ENCODE results near the gene PAPPA. TPM values are rescaled to one million over a fixed set of nuclear protein-coding genes. Genes with fewer than 3 reads are reported as not detected.
A peak's percentile ranks its signal among the peaks of the same experiment; 100 is the strongest.

The PAPPA gene
- total and polyA plus RNA-seq, 8 donors: 0.45 to 11.7 (median 1.9) TPM

GRCh38 chr9:116304761-116305160 lies 151.2 kb downstream of the PAPPA start:
- 56 to 75% (median 65%) methylated on average over 5 of the region's 5 CpGs for WGBS, 5 donors
- peak in 1 of 2 donors; percentile 14 for DNase-seq

DNA sequence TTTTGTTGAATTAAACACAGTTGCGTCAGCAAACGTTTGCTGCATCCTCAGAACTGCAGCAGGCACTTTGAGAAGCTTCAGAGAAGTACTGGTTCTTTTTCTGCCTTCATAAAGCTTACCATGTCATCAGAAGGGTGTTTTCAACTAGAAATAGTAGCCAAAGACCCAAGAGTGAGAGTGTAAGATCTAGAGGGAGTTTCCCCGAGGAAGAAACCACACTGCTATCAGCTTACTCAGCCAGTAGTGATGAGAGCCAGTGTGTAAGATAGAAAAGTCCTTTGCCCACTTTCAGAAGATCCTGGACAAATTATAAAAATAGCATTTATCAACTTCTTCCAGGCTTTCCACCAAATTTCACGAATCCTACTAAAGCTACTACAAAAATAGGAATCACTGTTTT lies 154.5 kb downstream of the PAPPA start:
- intact Hi-C loops (cut with DNase I; ENCODE audit: low total_unique reads): no loop called here
- Histone ChIP-seq H3K9me3 (no peaks in the 10 kb centered on the region), H3K27ac (no peak overlapping the region), H3K27me3 (no peaks in the 10 kb centered on the region), H3K4me1 (no peaks in the 10 kb centered on the region), H3K36me3 (no peaks in the 10 kb centered on the region), H3K4me3 (no peak overlapping the region)
- TF ChIP-seq POLR2A (IDR thresholded peaks at IDR 0.05): no peak
- TF ChIP-seq POLR2AphosphoS5 (IDR thresholded peaks at IDR 0.05): no peak
- TF ChIP-seq CTCF (IDR thresholded peaks at IDR 0.05): no peak
- TF ChIP-seq EP300 (IDR thresholded peaks at IDR 0.05): no peak
- 61 to 67% (median 66%) methylated on average over 4 of the region's 4 CpGs for WGBS, 5 donors
- no peak for DNase-seq

More at GRCh38 chr9:116304761-116305160, 151.2 kb downstream of the PAPPA start:
- H3K4me3 ChIP-seq: no peak overlapping the region
- peaks cover 0 to 4% (median 0%) of the 10 kb centered on the region in 4 donors for H3K36me3 ChIP-seq
- H3K27ac ChIP-seq: no peak overlapping the region
- no peaks in the 10 kb centered on the region for H3K9me3 ChIP-seq
- no peaks in the 10 kb centered on the region for H3K4me1 ChIP-seq
- intact Hi-C loops (cut with DNase I; ENCODE audit: low total_unique reads): no loop called here
- no peaks in the 10 kb centered on the region for H3K27me3 ChIP-seq
- no peak for TF ChIP-seq CTCF (IDR thresholded peaks at IDR 0.05)
- no peak for TF ChIP-seq POLR2AphosphoS5 (IDR thresholded peaks at IDR 0.05)

GRCh38 chr9:116309900-116310611 lies 156.5 kb downstream of the PAPPA start:
- Histone ChIP-seq H3K4me3 (no peak overlapping the region), H3K4me1 (no peaks in the 10 kb centered on the region), H3K36me3 (no peaks in the 10 kb centered on the region), H3K27ac (no peak overlapping the region), H3K9me3 (no peaks in the 10 kb centered on the region), H3K27me3 (no peaks in the 10 kb centered on the region)
- WGBS, 5 donors: 77 to 88% (median 79%) methylated on average over 3 of the region's 3 CpGs
- TF ChIP-seq EP300 (IDR thresholded peaks at IDR 0.05): no peak
- no peak for TF ChIP-seq POLR2A (IDR thresholded peaks at IDR 0.05)
- no peak for TF ChIP-seq CTCF (IDR thresholded peaks at IDR 0.05)
- no peak for DNase-seq
- intact Hi-C loops (cut with DNase I; ENCODE audit: low total_unique reads): no loop called here

DNA sequence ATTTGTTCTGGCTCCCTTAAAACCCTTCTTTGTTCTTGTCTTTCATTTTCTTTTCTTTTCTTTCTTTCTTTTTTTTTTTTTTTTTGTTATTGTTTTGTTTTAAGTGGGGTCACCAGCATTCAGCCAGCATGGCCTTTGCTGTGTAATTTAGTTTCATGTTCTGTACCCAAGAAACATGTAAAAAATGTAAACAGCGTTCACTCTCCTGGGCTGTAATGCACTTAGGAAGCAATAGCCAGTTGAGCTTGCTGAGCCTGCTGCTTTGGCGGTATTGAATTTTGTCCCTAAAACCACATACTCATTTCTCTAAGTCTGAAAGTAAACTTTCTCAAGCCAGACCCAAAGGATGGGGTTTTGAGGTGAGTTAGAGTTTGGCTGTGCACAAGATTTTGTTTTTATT lies 158.6 kb downstream of the PAPPA start:
- Histone ChIP-seq H3K9me3 (no peaks in the 10 kb centered on the region), H3K27me3 (no peaks in the 10 kb centered on the region), H3K27ac (no peak overlapping the region), H3K36me3 (no peaks in the 10 kb centered on the region), H3K4me1 (no peaks in the 10 kb centered on the region), H3K4me3 (no peak overlapping the region)
- no peak for TF ChIP-seq POLR2AphosphoS5 (IDR thresholded peaks at IDR 0.05)
- no peak for TF ChIP-seq CTCF (IDR thresholded peaks at IDR 0.05)
- TF ChIP-seq EP300 (IDR thresholded peaks at IDR 0.05): no peak
- no peak for TF ChIP-seq POLR2A (IDR thresholded peaks at IDR 0.05)
- WGBS, 5 donors: 62 to 76% (median 73%) methylated on average over 2 of the region's 2 CpGs
- intact Hi-C loops (cut with DNase I; ENCODE audit: low total_unique reads): no loop called here
- DNase-seq: peak in 1 of 2 donors; percentile 16
